ENCODE measurements around the gene PTPRD.

The PTPRD gene

DNA sequence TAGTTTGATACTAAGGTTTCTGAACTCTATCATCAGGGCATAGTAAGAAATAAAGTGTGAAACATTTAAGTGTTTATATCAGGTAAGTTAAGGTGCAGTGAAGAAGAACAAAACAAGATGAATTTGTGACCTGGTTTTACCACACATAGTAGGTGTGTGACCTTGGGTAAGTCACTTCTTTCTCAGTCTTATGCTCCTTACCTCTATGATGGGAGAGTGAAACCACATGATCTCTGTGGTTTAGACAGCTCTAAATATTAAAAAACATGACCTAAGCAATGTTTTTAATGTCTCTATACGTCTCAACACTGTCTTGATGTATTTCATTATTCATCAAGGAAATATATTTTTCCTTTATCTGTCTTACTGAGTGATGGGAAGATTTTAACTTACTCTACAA, 2183.6 kb downstream of the PTPRD start:
- H3K27me3 ChIP-seq (ENCODE audit: insufficient read depth, low read depth) = no peaks in the 10 kb centered on the region
- no peak overlapping the region for H3K4me2 ChIP-seq
- TF ChIP-seq, protein P1, sequence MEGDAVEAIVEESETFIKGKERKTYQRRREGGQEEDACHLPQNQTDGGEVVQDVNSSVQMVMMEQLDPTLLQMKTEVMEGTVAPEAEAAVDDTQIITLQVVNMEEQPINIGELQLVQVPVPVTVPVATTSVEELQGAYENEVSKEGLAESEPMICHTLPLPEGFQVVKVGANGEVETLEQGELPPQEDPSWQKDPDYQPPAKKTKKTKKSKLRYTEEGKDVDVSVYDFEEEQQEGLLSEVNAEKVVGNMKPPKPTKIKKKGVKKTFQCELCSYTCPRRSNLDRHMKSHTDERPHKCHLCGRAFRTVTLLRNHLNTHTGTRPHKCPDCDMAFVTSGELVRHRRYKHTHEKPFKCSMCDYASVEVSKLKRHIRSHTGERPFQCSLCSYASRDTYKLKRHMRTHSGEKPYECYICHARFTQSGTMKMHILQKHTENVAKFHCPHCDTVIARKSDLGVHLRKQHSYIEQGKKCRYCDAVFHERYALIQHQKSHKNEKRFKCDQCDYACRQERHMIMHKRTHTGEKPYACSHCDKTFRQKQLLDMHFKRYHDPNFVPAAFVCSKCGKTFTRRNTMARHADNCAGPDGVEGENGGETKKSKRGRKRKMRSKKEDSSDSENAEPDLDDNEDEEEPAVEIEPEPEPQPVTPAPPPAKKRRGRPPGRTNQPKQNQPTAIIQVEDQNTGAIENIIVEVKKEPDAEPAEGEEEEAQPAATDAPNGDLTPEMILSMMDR (conservative IDR thresholded peaks at IDR 0.05; ENCODE audit: low read depth, low read length) = no peak
- H3K36me3 ChIP-seq (ENCODE audit: insufficient read depth) = no peaks in the 10 kb centered on the region
- no peak overlapping the region for H3K9ac ChIP-seq
- no peak overlapping the region for H3K27ac ChIP-seq
- H3K4me1 ChIP-seq (ENCODE audit: low read depth, poor library complexity, severe bottlenecking) = no peaks in the 10 kb centered on the region
- H3K79me2 ChIP-seq (ENCODE audit: insufficient read depth, low read depth) = no peaks in the 10 kb centered on the region
- H4K20me1 ChIP-seq (ENCODE audit: insufficient read depth) = no peaks in the 10 kb centered on the region
- H3K4me3 ChIP-seq (IDR thresholded peaks at IDR 0.05; ENCODE audit: insufficient read depth, low read depth, low read length) = no peak overlapping the region
- H2AFZ ChIP-seq (ENCODE audit: low read depth) = no peak overlapping the region

DNA sequence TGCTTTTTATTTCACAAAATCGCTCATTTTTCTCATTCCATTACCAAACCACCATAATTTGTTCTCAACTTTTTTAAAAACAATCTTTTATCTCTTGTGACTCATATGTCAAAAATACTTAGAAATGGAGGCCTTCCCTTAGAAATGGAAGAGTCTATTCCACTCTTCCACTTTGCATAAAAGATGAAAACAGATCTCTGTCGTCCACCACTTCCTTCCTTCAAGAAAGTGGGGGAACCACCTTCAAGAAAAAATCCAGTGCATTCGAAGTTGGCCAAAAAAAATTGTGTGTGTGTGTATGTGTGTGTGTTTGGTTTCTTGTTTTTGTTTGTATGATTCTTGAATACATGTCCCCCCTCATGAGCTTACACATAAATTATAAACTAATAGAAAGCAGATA, 2184.4 kb downstream of the PTPRD start:
- no peak overlapping the region for H3K4me2 ChIP-seq
- no peaks in the 10 kb centered on the region for H3K79me2 ChIP-seq (ENCODE audit: insufficient read depth, low read depth)
- H3K4me3 ChIP-seq (IDR thresholded peaks at IDR 0.05; ENCODE audit: insufficient read depth, low read depth, low read length) = no peak overlapping the region
- no peak overlapping the region for H3K27ac ChIP-seq
- no peaks in the 10 kb centered on the region for H3K27me3 ChIP-seq (ENCODE audit: insufficient read depth, low read depth)
- no peaks in the 10 kb centered on the region for H4K20me1 ChIP-seq (ENCODE audit: insufficient read depth)
- H3K9ac ChIP-seq = no peak overlapping the region
- TF ChIP-seq, protein P1 (conservative IDR thresholded peaks at IDR 0.05; ENCODE audit: low read depth, low read length) = no peak
- H3K36me3 ChIP-seq (ENCODE audit: insufficient read depth) = no peaks in the 10 kb centered on the region
- H3K4me1 ChIP-seq (ENCODE audit: low read depth, poor library complexity, severe bottlenecking) = no peaks in the 10 kb centered on the region
- H2AFZ ChIP-seq (ENCODE audit: low read depth) = no peak overlapping the region

DNA sequence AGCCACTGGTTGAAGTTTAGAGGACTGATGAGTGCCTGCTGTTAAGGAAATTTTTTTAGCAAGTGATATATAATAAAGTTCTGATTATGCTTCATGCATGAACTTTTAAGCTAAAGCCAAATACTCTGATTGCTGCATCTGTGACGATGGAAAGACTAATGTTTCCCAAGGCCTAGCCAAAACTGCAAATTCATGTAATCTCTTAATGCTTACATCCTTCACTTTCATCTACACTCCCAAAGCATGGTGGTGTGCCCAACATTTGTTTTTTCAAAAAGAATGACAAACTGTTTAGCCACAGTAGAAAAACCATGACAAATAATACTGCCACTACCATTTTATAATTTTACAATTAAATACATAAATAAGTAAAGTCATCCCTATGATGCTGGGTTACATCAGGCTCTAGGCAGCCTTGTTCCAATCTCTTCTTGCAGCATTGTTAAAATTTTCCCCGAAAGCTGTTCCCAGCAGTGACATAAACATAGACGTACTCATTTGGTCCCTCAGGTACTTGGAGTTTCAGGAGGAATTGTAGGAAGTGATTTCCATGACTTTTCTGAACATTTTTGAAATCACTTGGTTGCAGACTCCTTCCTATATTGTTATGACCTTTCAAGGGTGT, 2187.9 kb downstream of the PTPRD start:
- no peak overlapping the region for H3K4me2 ChIP-seq
- H3K4me1 ChIP-seq (ENCODE audit: low read depth, poor library complexity, severe bottlenecking) = no peaks in the 10 kb centered on the region
- TF ChIP-seq, protein P1 (conservative IDR thresholded peaks at IDR 0.05; ENCODE audit: low read depth, low read length) = no peak
- no peak overlapping the region for H3K9ac ChIP-seq
- no peaks in the 10 kb centered on the region for H3K36me3 ChIP-seq (ENCODE audit: insufficient read depth)
- H3K27me3 ChIP-seq (ENCODE audit: insufficient read depth, low read depth) = no peaks in the 10 kb centered on the region
- H3K27ac ChIP-seq = no peak overlapping the region
- no peaks in the 10 kb centered on the region for H4K20me1 ChIP-seq (ENCODE audit: insufficient read depth)
- no peaks in the 10 kb centered on the region for H3K79me2 ChIP-seq (ENCODE audit: insufficient read depth, low read depth)
- H2AFZ ChIP-seq (ENCODE audit: low read depth) = no peak overlapping the region
- H3K4me3 ChIP-seq (IDR thresholded peaks at IDR 0.05; ENCODE audit: insufficient read depth, low read depth, low read length) = no peak overlapping the region

DNA sequence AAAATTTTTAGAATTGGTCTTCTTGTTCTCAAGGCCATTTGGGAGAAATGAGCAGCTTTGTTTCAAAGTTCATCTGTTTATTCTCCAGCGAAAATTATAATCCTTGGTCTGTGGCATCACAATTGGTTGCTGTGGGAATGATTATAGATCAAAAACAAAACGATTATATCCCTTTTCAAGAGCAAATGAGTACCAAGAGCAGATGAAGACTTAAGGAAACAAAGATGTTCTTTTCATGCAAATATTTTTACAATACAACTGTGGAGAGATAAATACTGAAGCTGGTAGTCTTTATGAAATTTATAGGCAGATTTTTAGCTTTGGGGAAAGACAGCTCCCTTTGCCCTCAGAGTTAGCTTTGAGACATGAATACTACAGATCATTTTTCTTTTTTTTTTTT, 2192.4 kb downstream of the PTPRD start:
- H3K4me2 ChIP-seq = no peak overlapping the region
- TF ChIP-seq, protein P1 (conservative IDR thresholded peaks at IDR 0.05; ENCODE audit: low read depth, low read length) = no peak
- no peaks in the 10 kb centered on the region for H3K79me2 ChIP-seq (ENCODE audit: insufficient read depth, low read depth)
- no peak overlapping the region for H3K4me3 ChIP-seq (IDR thresholded peaks at IDR 0.05; ENCODE audit: insufficient read depth, low read depth, low read length)
- no peaks in the 10 kb centered on the region for H3K4me1 ChIP-seq (ENCODE audit: low read depth, poor library complexity, severe bottlenecking)
- H3K36me3 ChIP-seq (ENCODE audit: insufficient read depth) = no peaks in the 10 kb centered on the region
- no peak overlapping the region for H3K27ac ChIP-seq
- H3K9ac ChIP-seq = no peak overlapping the region
- no peaks in the 10 kb centered on the region for H3K27me3 ChIP-seq (ENCODE audit: insufficient read depth, low read depth)
- H2AFZ ChIP-seq (ENCODE audit: low read depth) = no peak overlapping the region
- no peaks in the 10 kb centered on the region for H4K20me1 ChIP-seq (ENCODE audit: insufficient read depth)

Data from KMS-11 (cell line).